ENCODE results near the gene GRIFIN.

GRIFIN gene

DNA sequence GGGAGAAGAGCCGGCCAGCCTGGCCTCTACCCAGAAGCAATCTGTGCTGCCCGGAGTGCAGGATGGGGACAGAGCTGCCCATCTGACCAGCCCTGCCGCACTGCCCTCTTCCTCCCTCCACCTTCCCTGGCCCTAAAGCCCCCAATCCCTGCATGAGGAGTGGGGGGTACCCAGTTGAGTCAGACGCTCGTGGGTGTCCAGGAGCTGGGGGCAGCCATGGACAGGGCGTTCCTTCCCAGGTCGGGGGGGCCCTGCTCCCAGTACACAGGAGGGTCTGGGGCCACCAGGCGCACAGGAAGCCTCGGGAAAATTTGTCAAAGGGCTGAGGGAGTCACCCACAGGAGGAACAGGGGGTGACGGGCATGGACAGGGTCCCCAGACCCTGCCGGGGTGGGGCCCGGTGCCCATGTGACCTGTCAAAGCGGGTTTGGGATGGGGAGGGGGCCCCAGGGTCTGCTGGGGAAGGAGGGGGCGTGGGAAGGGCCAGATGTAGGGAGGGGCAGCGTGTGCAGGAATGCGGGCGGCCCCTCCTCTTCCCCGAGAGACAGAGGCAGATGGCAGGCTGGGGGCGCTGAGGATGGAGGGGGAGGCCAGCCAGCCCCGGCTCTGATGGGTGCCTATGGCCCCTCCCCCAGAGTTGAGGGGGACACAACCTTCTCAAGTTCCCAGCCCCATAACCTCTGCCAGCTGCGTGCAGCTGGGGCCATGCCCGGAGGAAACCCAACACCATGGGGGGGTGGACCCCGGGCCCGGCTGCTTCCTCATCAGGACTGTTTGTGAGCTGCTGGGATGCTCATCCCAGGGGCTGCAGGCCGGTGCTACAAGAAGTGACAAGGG, 21.5 kb upstream of the GRIFIN start:
- DNase-seq, result peak; percentile 82

DNA sequence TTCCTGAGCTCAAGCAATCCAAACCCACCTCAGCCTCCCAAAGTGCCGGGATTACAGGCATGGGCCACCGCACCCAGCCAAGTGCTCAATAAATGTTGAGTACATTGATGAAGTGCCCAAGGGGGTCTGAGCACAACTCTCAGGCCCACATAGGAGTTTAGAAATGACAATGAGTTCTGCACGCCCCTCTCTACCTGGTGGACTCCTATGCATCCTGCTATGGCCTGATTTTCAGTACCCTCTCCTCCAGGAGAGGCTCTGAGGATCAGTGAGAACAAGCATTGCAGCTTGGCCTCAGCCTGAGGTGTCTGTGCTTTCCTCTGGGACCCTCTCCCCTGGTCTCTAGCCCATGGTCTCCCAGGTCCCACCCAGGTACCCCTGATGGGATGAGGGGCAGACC, 20.9 kb upstream of the GRIFIN start:
- no peak for DNase-seq

DNA sequence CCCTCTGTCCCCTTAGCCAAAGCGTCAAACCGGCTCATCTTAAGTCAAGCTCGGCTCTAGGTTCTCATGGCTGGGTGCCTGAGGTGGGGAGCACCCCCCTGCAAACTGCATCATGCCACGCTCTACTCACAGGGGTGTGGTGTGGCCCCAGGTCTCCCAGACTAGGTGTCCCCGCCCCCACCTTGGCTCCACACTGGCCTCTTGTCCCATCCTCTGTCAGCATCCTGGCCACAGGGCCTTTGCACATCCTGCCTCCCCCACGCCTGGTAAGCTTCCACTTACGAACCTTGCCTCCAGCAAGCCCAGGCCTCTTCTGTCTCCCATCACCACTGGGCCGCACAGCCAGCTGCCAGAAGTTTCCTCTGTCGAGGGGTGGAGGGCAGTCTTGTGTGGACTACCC, 20.2 kb upstream of the GRIFIN start:
- DNase-seq, result no peak

DNA sequence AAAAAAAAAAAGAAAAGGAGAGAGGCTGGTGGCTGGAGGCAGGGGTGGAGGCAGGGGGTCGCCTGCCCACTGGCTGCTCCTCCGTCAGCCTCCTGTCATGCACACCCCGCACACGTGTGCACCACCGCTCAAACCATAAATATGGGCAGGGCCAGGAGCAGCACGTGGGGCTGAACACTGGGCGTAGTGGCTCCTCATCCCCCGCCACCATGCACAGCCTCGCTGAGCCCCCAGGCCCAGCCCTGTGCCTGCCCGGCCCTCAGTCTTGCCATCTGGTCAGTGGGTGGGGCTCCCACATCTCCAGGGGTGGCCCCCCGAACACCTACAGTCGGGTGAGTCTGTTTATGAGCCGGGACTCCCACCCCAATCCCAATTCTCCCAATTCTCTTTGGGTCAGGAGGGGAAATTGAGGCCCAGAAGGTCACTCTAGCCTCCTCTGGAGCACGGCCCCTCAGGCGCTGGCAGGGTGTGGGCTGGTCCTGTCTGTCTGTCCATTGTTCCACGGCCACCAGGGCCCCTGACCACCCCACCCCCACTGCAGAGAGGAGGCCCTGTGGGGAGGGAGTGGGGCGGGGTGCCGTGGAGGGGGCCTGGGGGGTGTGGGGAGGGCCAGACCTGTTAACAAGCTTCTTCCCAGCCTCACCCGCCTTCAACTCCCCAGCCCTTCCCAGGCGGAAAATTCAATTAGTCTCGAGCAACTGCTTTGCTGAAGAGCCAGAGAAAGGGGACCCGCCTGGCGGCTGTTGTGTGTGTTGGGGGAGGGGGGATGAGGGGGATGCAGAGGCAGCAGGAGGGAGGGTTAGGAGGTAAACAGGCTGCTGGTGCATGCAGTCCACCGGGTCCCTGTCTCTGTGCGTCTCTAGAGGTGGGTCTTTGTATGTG, 19.5 kb upstream of the GRIFIN start:
- DNase-seq, result peak; percentile 98

DNA sequence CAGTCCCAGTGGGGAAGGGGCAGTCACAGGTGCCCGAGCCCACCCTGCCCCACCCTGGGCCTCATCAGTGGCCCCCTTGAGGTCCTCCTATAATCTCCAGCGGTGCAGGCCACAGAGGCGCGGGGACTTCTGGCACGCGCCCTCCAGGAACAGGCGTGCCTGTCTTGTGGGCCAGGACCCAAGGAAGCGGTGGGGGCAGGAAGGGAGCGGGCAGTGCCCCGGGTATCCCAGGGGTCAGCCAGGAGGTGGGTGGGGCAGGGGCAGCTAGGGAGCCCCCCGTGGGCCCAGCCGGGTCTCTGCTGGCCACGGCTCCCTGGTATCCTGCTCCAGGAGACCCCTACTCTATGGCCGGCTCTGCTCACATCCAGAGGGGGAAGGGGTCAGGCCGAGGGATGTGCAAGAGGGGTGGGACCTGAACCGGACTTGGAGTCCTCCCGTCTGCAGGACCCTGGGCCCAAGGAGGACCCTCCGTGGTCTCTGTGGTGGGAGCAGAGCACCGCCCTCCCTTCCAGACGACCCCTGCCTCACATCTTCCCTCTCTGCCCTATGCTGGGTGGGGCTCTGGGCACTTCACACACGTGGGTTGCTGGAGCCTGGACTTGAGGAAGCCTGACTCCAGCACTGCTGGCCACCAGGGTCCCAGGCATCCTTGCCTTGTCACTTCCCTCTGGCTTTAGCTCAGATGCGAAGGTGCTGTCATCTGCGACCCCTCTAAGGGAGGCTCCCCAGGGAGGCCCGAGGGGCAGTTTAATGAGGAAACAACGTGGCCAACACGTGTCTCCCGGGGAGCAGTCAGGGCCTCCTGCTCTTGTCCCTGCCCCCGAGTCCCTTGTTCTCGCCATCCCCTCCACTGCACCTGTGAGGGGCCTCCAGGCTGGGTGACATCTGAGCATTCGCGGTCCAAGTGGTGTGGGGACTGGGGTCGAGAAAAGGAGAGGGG, 18.3 kb upstream of the GRIFIN start:
- DNase-seq, result peak; percentile 53

DNA sequence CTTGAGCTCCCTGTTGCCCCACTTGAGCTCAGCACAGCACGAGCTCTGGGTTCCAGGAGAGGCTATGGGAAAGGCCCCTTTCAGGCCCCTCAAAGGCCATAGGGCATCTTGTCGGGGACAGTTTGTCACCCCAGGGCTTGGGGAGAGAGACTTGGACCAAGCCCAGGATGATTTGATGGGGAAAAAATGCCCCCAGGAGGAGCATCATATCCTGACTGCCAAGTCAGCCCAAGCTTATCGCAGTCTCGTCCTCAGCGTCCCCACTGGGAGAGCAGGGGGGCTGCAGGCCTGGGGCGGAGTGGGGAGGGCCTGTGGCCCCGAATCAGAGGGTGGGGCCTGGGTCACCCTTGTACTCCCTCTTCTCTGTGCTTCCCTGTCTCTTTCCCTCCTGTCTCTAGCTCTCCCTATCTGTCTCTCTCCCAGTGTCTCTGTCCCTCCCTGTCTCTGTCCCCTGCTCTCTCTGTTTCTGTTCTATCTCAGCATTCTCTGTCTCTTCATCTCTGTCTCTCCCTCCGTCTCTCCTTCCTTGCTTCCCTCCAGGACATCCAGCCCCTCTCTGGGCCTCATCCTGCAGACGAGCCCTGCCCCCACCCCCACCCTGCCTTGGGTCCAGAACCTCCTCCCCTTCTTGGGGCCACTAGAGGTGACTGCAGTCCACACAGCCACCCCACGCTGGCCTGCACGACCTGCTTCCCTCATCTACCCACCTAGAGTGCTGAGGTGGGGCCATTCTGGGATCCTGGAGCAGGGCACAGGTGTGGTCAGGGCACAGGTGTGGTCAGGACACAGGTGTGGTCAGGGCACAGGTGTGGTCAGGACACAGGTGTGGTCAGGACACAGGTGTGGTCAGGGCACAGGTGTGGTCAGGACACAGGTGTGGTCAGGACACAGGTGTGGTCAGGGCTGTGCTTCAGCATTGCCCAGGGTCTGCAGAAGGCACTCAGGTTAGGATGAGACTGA, 17.3 kb upstream of the GRIFIN start:
- no peak for DNase-seq

DNA sequence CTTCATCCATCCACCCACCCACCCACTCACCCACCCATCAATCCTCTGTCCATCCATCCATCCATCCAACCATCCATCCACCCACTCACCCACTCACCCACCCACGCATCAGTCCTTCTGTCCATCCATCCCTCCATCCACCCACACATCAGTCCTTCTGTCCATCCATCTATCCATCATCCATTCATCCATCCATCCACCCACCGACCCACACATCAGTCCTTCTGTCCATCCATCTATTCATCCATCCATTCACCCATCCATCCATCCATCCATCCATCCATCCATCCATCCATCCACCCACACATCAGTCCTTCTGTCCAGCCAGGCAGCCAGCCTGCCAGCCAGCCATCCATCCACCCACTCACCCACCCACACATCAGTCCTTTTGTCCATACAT, 15.8 kb upstream of the GRIFIN start:
- DNase-seq, result no peak

DNA sequence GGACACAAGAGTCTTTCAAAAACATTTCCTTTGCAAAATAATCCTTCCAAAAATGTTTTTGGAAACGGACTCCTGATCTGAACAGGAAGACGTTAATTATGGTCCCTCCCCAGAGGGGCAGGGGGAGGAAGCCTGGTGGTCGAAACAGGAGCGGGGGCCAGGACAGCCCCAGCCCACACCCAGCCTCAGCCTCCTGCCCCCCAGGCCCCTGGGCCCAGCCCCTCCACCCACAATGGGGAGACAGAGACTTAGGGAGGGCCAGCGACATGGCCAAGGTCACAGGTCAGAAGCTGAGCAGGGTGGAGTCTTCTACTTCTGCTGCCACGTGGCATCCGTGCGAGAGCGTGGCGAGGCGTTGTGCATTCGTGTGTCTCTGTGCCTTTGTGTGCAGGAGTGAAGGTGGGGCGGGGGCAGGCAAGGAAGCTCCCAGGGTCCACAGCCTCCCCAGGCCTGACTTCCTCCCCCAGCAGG, 14.0 kb upstream of the GRIFIN start:
- no peak for DNase-seq

DNA sequence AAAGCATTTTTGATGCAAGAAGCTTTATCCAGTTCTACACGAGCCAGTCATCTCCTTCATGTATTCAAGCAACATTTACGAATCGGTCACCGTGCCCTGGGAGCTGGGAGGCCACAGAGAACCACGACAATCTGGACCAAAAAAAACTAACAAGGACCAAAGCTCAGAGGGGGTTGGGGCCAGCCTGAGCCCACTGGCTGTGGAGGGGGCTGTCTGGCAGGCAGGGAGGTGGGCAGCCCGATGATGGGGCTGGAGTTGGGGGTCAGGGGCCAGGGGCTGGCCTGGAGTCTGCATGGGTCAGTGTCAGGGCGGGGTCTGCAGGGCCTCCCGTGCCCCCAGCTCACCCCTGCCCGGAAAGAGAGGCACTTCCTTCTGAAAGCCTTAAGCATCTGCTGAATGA, 12.5 kb upstream of the GRIFIN start:
- DNase-seq, result no peak

DNA sequence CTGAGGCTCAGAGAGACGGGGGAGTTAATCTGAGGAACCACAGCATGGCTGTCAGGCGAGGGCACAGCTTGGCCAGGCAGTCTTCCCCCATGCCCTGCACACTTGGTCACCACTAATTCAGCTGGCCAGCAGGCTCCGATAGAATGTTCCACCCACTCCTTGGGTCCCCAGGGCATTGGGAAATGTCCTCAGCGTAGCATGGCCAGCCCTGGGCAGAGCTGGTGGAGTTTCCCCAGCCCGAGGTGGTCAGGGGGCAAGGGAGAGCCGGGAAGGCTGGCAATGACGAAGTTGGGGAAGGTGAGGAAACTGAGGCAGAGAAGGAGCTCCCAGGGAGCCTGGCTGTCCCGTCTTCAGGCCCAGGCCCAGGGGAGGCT, 12.1 kb upstream of the GRIFIN start:
- no peak for DNase-seq

DNA sequence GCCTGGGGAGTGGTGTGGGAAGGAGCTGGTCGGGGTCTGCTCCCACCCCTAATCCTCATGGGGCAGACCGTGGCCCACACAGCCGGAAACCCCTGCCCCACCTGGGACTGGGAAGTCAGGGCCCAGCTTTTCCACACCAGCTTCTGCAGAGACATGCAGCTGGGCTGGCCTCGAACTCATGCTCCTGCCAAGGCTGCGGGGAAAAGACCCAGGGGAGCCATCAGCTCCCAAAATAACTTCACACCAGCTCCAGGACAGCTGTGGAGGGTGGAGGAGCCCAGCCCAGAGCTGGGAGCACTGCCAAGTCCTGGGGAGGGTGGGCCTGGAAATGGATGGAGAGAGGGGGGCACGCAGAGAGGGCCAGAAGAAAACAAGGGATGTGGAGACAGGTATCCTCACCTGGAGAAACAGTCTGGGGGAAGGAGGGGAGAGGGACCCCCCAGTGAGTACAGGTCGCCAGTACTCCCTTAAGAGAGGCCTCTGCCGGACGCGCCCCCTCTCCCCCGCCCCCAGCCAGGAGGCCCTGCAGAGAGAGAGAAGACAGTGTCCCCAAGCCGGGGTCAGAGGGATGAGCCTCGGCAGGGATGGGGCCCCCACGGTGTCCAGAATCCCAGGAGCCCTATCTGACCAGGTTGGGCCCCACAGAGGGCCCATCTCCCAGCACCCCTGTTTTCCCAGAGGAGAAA, 11.5 kb upstream of the GRIFIN start:
- DNase-seq, result no peak

DNA sequence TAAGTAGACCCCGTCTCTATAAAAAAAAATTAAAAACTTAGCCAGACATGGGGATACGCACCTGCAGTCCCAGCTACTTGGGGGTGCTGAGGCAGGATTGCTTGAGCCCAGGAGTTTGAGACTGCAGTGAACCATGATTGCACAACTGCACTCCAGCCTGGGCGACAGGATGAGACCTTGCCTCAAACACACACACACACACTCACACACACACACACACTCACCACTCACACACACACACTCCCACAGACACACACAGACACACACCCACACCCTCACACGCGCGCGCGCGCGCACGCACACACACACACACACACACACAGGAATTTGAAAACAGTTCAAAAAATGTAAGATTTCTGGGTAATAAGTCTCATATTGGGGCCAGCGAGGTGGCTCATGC, 8.7 kb upstream of the GRIFIN start:
- no peak for DNase-seq

DNA sequence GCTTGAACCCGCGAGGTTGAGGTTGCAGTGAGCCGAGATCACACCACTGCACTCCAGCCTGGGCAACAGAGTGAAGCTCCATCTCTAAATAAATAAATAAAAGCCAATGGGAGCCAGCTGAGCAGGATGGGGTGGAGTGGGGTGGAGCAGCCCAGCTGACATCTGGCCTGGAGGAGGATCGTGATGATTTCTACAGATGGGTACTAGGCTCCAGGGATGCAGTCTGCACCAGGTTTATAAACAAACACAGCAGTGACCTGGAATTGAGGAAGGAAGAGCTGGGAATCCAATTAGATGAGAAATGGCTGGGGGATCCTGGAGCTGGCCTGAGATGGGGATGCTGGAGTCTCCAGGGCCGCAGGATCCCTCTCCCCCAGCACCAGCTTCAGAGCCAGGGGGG, 7.3 kb upstream of the GRIFIN start:
- DNase-seq, result no peak

DNA sequence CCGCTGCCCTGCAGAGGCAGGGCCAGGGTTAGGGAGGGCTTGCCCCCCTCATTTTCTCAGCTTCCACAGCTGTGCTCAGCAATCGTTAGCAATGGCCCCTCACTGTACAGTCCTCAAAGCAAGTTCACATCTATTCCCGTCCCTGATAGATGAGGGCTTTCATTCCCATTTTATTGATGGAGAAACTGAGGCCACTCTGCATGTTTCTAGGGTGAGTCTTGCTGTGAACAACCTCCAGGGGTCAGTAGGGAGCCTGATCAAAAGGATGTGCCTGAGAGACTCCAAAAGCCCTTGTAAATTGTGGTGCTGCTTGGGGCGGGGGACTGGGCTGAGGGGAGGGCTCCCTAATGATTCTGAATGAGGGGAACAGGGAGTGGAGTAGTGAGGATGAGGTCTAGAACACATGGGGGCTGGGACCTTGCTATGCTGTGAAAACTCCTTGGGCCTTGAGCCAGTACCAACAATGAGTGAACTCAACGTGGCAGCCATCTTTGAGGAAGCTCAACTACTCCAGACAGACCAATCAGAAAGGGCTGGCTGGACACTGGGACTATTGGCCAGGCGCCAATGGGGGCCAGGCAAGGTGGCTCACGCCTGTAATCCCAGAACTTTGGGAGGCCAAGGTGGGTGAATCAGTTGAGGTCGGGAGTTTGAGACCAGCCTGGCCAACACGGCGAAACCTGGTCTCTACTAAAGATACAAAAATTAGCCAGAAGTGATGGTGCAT, 6.7 kb upstream of the GRIFIN start:
- DNase-seq, result no peak

DNA sequence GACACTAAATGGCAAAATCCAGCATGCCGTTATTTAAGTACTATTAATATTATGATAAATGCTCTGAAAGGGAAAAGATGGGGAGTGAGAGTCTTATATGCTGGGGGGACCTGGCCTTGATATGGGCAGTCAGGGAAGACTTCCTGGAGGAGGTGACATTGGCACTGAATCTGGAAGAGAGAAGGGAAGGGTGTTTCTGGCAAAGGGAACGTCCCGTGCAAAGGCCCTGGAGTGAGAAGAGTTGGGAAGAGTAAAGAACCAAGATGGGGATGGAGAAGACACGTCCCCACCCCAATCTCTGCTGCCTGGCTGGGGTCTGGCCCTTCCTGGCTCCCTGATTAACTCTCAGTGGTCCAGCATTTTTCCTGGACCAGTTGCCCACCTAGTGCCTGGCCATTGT, 5.0 kb upstream of the GRIFIN start:
- no peak for DNase-seq

DNA sequence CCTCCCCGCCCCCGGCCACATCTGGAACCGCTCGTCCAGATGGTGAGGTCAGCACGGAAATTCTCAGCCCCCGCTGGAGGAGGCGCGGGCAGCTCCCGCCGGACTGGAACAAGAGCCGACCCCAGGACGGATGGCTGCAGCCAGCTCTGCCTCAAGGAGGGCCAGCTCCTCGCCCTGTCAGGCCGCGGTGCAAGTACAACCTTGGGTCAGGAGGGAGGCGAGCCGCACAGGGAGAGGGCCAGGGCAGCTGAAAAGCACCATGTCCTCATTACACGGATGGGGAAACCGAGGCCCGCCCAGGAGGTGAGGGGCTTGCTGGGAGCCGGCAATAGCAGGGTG, 3.8 kb upstream of the GRIFIN start:
- no peak for DNase-seq

DNA sequence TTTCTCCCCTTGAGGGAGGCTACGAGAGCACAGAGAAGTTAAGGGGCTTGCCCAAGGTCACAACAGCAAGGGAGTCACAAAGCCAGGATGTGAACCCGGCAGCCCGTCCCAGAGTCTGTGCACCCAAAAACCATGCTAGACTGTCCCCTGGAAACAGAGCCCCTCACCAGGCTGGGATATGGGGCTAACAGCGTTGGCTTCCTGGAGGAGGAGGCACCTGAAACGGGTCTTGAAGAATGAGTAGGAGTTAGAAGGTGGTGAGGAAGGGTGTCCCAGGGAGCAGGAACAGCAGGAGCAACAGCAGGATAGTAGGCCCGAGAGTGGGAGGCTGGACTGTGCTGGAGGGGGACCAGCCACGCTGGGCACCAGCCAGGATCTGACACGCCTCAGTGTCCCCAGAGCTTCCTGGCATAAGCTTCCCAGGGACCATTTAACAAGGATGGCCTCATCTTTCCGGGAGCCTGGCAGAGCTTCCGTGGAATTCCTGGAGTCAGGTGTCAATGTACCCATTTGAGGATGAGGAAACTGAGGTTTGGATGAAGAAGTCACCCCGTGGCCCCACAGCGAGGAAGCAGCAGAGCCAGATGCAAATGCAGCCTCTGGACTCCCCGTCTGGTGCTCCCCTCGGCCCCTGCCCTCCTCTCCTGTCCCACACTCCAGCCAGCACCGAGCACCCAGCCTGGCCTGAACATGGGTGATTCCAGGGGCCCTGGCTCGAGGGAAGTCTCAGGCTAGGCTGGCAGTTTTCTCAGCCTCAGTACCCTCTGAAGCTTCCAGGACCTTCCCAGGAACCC, 3.3 kb upstream of the GRIFIN start:
- DNase-seq, result no peak

DNA sequence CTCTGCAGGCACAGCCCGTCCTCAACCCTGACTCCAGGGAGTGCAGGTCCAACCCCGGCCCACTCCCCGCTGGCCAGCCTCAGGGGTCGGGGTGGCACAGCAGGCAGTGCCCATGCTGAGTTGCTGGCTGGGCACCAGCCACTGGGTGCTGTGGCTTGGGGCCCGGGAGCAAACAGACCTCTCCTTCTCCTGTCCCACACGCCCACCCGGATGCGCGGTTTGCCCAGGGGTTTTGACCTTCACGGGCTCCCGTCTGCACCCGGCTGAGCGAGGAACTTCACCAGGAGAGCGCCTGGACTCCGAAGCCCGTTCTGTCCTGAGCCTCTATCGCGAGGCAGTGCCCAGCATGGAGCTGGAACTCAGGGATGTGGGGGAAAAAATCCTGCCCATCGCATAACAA, 2.6 kb upstream of the GRIFIN start:
- DNase-seq, result no peak

DNA sequence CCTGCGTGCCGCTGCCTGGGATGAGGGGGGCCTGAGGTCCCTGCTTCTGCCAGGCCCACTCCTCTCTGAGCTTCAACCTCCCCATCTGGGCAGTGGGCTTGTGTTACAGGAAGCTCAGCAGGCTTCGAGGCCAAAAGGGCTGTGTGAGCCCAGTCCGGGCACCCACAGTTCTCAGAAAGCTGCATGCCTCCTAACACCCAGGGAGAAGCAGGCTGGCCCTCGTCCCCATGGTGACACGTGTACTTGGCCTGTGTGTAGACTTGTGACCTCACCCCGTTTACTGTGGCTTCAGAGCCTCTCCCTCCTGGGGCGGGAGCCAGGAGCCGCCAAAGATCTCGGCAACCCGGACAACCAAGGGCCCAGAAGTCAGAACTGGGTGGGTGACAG, 2.2 kb upstream of the GRIFIN start:
- DNase-seq, result no peak

Measured in eye (tissue), 1 donor.